Retinal pigment epithelial cell (primary cell): ENCODE data around the gene ADAMTS2.
"Not testable (repeated sequence)": the region's sequence is repeated elsewhere in the genome, so short reads cannot be mapped to it uniquely, and the experiment has no call there.

Experiments
- DNase-seq: peaks from one replicate; pipeline ENCODE4 v3.0.0-alpha.2; 2010; ENCODE audit warnings: low read depth
- H3K4me3 ChIP-seq: 2 replicates; pipeline ENCODE4 v1.5.1; 2011; ENCODE audit warnings: mild to moderate bottlenecking, low read length, control low read depth, moderate library complexity
- TF ChIP-seq, protein P1 (sequence below): conservative IDR thresholded peaks from 2 replicates; pipeline ENCODE4 v1.5.1; 2011; ENCODE audit warnings: low read depth, low read length, control low read depth, inconsistent platforms

Gene ADAMTS2

DNA sequence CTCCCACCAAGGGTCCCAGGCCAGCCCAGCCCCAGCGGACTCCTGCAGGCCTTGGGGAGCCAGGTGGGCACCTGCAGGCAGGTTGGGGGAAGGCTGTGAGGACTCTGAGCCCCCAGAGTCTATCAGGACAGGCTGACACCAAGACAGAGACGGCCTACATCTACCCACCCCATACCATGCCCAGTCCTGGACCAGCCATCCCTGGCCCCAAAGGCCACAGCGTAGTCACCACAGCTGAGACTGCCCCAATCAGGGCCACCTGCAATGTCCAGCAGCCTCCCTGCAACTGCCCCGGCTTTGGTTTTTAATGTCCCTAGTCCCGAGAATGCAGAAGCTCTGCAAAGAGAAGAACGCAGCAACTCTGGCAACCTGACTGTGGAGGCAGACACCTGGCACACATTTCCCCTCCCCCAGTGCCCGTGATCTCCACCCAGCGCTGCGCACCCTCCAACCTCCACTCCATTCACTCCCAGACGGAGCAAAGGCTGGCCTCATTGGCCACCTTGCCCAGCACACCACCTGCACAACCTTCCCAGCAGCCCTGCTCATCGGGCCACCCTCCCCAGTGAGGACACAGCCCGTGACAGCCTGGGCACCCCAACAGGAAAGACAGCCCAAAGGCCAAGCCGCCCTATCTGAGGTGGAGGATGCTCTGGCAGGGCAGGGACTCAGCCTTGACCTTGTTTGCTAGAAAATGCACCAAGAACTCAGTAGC, 14.9 kb downstream of the ADAMTS2 start:
- TF ChIP-seq, protein P1, sequence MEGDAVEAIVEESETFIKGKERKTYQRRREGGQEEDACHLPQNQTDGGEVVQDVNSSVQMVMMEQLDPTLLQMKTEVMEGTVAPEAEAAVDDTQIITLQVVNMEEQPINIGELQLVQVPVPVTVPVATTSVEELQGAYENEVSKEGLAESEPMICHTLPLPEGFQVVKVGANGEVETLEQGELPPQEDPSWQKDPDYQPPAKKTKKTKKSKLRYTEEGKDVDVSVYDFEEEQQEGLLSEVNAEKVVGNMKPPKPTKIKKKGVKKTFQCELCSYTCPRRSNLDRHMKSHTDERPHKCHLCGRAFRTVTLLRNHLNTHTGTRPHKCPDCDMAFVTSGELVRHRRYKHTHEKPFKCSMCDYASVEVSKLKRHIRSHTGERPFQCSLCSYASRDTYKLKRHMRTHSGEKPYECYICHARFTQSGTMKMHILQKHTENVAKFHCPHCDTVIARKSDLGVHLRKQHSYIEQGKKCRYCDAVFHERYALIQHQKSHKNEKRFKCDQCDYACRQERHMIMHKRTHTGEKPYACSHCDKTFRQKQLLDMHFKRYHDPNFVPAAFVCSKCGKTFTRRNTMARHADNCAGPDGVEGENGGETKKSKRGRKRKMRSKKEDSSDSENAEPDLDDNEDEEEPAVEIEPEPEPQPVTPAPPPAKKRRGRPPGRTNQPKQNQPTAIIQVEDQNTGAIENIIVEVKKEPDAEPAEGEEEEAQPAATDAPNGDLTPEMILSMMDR, result no peak
- no peak for DNase-seq
- H3K4me3 ChIP-seq, result no peak overlapping the region

DNA sequence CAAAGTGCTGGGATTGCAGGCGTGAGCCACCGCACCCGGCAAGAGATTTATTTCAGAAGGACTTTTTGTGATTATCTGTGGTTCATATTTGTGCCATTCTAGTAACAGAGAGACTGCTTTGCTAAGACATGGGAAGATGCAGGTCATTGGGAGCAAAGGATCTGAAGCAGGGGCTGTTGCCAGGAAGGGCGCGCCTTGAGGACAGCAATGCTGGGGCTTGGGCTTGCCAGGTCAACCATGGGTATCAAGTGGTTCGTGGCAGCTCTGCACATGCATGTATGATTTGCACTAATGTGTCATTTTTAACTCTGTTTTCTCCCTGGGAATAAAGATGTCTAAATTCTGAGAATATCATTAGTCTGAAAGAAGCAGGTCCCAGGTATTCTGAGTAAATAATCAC, 17.0 kb downstream of the ADAMTS2 start:
- no peak overlapping the region for H3K4me3 ChIP-seq
- DNase-seq, result no peak
- TF ChIP-seq, protein P1, result no peak

DNA sequence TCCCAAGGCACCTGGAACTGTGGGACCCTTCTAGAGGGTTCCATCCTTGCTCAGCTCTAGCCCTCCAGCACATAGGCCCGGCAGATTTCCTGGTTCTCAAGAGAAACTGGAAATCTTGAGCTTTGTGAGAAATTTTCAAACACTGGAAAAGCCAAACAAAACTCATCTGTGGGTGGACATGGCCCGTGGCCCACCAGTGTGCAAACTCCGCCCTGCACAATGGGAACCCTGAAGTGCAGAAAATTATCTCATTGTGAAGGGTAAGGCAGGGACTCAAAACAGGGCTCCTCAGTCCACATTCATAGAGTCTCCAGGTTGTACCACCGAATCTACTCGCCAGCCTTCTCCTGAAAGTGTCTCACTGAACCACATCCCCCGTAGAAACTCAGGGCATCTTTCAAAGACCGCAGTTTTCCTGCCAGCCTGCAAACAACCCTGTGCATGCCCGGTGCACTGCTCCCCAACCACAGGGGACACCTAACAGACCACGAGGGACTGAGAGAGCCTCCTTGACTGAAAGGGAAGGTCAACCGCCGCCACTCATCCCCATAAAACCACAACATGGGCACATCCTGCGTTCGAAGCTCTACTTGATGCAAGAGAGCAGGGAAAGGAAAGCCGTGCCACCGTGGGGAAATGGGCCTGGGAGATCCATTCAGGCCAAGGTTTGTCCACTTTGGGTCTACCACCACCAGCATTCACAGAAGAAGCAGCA, 18.1 kb downstream of the ADAMTS2 start:
- no peak overlapping the region for H3K4me3 ChIP-seq
- TF ChIP-seq, protein P1, result no peak

DNA sequence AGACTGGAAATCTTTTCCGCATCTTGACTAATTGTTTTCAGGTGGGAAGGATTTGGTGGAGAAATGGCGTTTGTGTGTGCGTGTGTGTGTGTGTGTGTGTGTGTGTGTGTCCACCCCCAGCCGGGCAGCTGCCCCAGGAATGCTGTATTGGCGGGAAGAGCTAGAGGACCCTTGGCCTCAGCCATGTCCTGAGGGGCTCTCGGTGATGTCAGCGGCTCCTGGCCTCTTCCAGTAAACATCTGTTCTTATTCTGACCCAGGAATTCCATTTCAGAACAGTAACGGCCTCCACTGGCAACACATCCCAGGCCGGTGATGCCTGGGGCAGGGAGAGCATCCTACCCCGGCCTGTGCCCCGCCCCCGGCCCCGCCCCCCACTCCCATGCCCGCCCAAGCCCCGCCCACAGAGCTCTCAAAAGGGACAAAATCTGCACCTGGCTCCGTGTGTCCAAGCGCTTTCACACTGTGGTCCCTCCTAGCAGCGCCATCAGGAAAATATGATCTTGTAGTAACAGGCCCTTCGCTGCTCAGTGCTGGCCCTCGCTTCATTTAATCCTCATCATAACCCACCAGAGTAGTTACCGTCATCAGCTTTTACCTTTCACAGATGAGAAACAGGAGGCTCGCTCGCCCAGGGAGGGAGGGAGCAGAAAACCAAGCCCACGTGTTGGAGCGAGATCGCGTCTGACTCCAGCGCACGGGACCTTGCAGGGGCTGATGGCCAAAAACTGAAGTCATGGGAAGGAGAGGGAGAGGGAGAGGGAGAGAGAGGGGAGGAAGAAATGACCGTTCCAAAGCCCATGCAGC, 18.9 kb downstream of the ADAMTS2 start:
- no peak overlapping the region for H3K4me3 ChIP-seq
- no peak for DNase-seq
- TF ChIP-seq, protein P1, result no peak

More for the DNA sequence above, 18.1 kb downstream of the ADAMTS2 start:
- DNase-seq, result no peak

DNA sequence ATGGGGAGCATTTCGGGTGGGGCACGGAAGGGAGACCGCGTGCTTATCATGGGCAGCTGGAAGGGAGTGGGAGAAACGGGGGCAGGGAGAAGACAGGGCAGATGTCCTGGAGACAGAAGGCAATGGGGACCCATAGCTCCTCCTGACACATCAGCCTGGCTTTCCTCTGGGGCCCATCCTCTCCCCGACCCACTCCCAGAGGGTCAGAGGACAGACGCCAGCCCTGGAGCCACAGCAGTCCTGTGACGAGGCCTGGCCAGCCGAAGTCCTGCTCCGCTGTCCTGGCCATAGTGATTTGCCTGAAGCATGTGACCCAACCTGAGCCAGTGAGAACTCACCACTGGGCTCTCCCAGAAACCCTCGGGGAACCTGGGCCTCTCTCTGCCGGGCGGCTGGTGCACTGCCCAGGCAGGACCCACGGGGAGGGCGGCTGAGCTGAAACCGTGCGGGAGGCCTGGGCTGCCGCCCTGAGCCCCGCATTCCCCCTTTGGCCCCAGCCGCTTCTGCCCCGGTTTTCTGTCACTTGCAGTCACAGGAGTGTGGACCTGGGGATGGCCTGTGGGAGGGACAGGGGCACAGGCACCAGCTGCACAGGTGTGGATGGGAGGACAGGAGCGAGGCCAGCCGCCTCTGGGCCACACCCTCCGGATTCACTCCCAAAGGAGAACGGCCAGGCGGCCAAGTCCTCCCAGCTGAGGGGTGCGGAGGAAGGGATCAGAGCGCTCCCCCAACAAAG, 19.8 kb downstream of the ADAMTS2 start:
- TF ChIP-seq, protein P1, result no peak
- DNase-seq, result no peak
- H3K4me3 ChIP-seq, result no peak overlapping the region

DNA sequence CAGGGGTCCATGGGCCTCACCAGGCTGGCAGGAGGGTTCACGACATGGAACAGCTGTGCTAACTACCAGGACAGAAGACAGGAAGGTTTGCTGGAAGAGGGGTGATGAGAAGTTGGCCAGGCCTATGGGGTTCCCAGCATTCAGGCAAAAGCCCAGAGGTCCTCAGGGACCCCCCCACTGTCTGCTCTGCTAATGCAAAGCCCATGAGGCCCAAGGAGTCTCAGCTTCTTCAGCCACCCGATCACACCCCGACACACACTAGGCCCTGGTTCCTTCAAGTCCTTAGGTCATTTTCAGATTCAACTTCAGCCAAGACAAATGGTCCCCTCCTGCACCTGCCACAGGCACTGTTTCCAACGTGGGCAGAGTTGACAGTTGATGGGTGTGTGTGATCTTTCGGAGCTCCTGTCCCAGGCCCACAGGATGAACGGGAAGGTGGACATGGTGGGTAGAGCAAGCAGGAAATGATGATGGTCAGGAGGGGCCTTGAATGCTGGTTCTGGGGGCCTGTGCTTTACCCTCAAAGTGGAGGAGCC, 20.4 kb downstream of the ADAMTS2 start:
- no peak overlapping the region for H3K4me3 ChIP-seq
- TF ChIP-seq, protein P1, result no peak
- no peak for DNase-seq

DNA sequence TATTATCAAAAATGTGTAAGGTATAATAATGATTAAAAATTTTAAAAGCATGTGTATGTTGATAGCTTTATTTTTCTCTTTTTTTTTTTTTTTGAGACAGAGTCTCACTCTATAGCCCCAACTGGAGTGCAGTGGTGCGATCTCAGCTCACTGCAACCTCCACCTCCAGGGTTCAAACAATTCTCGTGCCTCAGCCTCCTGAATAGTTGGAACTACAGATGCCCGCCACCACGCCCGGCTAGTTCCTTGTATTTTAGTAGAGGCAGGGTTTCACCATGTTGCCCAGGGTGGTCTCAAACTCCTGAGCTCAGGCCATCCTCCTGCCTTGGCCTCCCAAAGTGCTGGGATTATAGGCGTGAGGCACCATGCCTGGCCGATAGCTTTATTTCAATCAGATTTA, 20.9 kb downstream of the ADAMTS2 start:
- H3K4me3 ChIP-seq, DNase-seq: not testable (repeated sequence)
